ENCODE measurements around the gene MEPCE. TPM values are rescaled to one million over a fixed set of nuclear protein-coding genes. Genes with fewer than 3 reads are reported as not detected.
A peak's percentile ranks its signal among the peaks of the same experiment; 100 is the strongest.

Gene MEPCE
- polyA plus RNA-seq, 1 experiment, result 9.1 TPM

GRCh38 chr7:100482728-100483089 lies 53.1 kb downstream of the MEPCE start:
- peaks cover 5% of the 10 kb centered on the region; the same call in 1 of the 2 replicates for H3K9me3 ChIP-seq (ENCODE audit: control insufficient read depth, insufficient read depth, low read length)
- H3K27me3 ChIP-seq (ENCODE audit: control insufficient read depth, insufficient read depth, low read length), result no peaks in the 10 kb centered on the region
- H3K27ac ChIP-seq (ENCODE audit: low read depth, low read length), result no peak overlapping the region
- peak overlapping the region; percentile 61 for H3K4me3 ChIP-seq (ENCODE audit: low read depth, low read length)
- TF ChIP-seq CTCF (IDR thresholded peaks at IDR 0.05; ENCODE audit: low read depth, low read length), result no peak
- no peak for DNase-seq (ENCODE audit: low read depth, low spot score)
- ChIA-PET POLR2A (interaction anchor here (0.7 kb wide), 1 partner anchor 1881 kb away, joined by 6 read pairs; no protein-coding TSS in a partner anchor), CTCF (interaction anchor here (0.7 to 2.3 kb wide), 26 partner anchors 8 to 328 kb away, joined by 3 to 20 read pairs (median 7); partner anchors contain the start of genes FBXO24, LRCH4 and SPACDR)

GRCh38 chr7:100483090-100483721 lies 53.6 kb downstream of the MEPCE start:
- H3K27me3 ChIP-seq (ENCODE audit: control insufficient read depth, insufficient read depth, low read length), result no peaks in the 10 kb centered on the region
- POLR2A ChIA-PET, result interaction anchor here (0.7 kb wide), 1 partner anchor 15 kb away, joined by 4 read pairs; no protein-coding TSS in a partner anchor
- no peak for DNase-seq (ENCODE audit: low read depth, low spot score)
- no peak overlapping the region for H3K27ac ChIP-seq (ENCODE audit: low read depth, low read length)
- peak; percentile 69 for TF ChIP-seq CTCF (IDR thresholded peaks at IDR 0.05; ENCODE audit: low read depth, low read length)
- H3K4me3 ChIP-seq (ENCODE audit: low read depth, low read length), result peak overlapping the region; percentile 61
- peaks cover 5% of the 10 kb centered on the region; the same call in 1 of the 2 replicates for H3K9me3 ChIP-seq (ENCODE audit: control insufficient read depth, insufficient read depth, low read length)
- CTCF ChIA-PET, result interaction anchor here (0.7 to 2.3 kb wide), 25 partner anchors 9 to 105 kb away, joined by 3 to 20 read pairs (median 7); partner anchors contain the start of genes FBXO24, LRCH4 and SPACDR

Other genes starting within 250 kb of the MEPCE start
- 0.42 TPM in 1 of 2 replicates, not detected in the other for gene PVRIG, start 209.9 kb upstream of the MEPCE start, polyA plus RNA-seq (2011; rRNA removed)
- gene SPDYE3, start 122.1 kb upstream of the MEPCE start, polyA plus RNA-seq (2011; rRNA removed), result not detected in 2 replicates
- gene PILRB, start 71.7 kb upstream of the MEPCE start, polyA plus RNA-seq (2011; rRNA removed), result 6.6 and 7.0 TPM in 2 replicates
- 0.30 and 0.37 TPM in 2 replicates for gene PILRA, start 56.3 kb upstream of the MEPCE start, polyA plus RNA-seq (2011; rRNA removed)
- 0.89 and 1.5 TPM in 2 replicates for gene ZCWPW1, start 1.1 kb upstream of the MEPCE start, polyA plus RNA-seq (2011; rRNA removed)
- gene PPP1R35, start 6.7 kb downstream of the MEPCE start, polyA plus RNA-seq (2011; rRNA removed), result 7.5 and 11.8 TPM in 2 replicates
- gene SPACDR, start 34.4 kb downstream of the MEPCE start, polyA plus RNA-seq (2011; rRNA removed), result 0.76 and 1.3 TPM in 2 replicates
- 10.2 and 11.3 TPM in 2 replicates for gene TSC22D4, start 49.4 kb downstream of the MEPCE start, polyA plus RNA-seq (2011; rRNA removed)
- gene NYAP1, start 54.1 kb downstream of the MEPCE start, polyA plus RNA-seq (2011; rRNA removed), result 0.35 and 0.38 TPM in 2 replicates
- gene AGFG2, start 109.4 kb downstream of the MEPCE start, polyA plus RNA-seq (2011; rRNA removed), result 5.7 and 6.4 TPM in 2 replicates
- gene SAP25, start 144.1 kb downstream of the MEPCE start, polyA plus RNA-seq (2011; rRNA removed), result not detected in 2 replicates
- gene LRCH4, start 156.3 kb downstream of the MEPCE start, polyA plus RNA-seq (2011; rRNA removed), result 11.3 and 12.9 TPM in 2 replicates
- 0.29 and 0.33 TPM in 2 replicates for gene FBXO24, start 156.5 kb downstream of the MEPCE start, polyA plus RNA-seq (2011; rRNA removed)
- 164 and 227 TPM in 2 replicates for gene PCOLCE, start 172.5 kb downstream of the MEPCE start, polyA plus RNA-seq (2011; rRNA removed)
- 9.1 and 10.0 TPM in 2 replicates for gene MOSPD3, start 182.7 kb downstream of the MEPCE start, polyA plus RNA-seq (2011; rRNA removed)
- 0.05 and 0.06 TPM in 2 replicates for gene TFR2, start 211.7 kb downstream of the MEPCE start, polyA plus RNA-seq (2011; rRNA removed)
- not detected in 2 replicates for gene ACTL6B, start 226.6 kb downstream of the MEPCE start, polyA plus RNA-seq (2011; rRNA removed)
- gene GNB2, start 243.9 kb downstream of the MEPCE start, polyA plus RNA-seq (2011; rRNA removed), result 68.4 and 114 TPM in 2 replicates